ENCODE results near the gene MATR3. TPM values are rescaled to one million over a fixed set of nuclear protein-coding genes. Genes with fewer than 3 reads are reported as not detected.

Gene MATR3
- total and polyA plus RNA-seq, 10 of the 15 experiments (the other 5 are each of a cell fraction or from before 2014, with no cell fraction given) = 134 to 401 (median 221) TPM

GRCh38 chr5:139284295-139284694, 9.2 kb upstream of the MATR3 start:
- H3K27me3 ChIP-seq (replicated peaks in 1 of 2; ENCODE audit: control insufficient read depth in 2 of 2, insufficient read depth in 2 of 2, low read length in 1 of 2) = no peaks in the 10 kb centered on the region
- no peaks in the 10 kb centered on the region for H4K20me1 ChIP-seq (ENCODE audit: control insufficient read depth, insufficient read depth)
- intact Hi-C loops (cut with micrococcal nuclease; ENCODE audit: unreplicated experiment) (no loop called here), in situ Hi-C loops (cut with MboI) (no loop called here)
- no peaks in the 10 kb centered on the region for H3K9me3 ChIP-seq (replicated peaks; ENCODE audit: control insufficient read depth, insufficient read depth, low read length)
- POLR2A ChIA-PET = interaction anchor here (1.5 to 5.4 kb wide), 4 partner anchors 8 to 85 kb away, joined by 3 to 17 read pairs (median 8); partner anchors contain the start of gene MATR3
- peaks cover 23% of the 10 kb centered on the region for H3K79me2 ChIP-seq (ENCODE audit: control insufficient read depth, insufficient read depth, low read length)
- SMC1A ChIA-PET (ENCODE audit: uncharacterized antibody, unreplicated experiment) = interaction anchor here (0.9 to 1.3 kb wide), 3 partner anchors 8 to 107 kb away, joined by 3 to 4 read pairs (median 4); no protein-coding TSS in a partner anchor
- CTCF ChIA-PET = interaction anchor here (0.6 to 1.7 kb wide), 2 partner anchors 8 to 710 kb away, joined by 3 to 5 read pairs; no protein-coding TSS in a partner anchor
- no peak for ATAC-seq
- H2AFZ ChIP-seq (ENCODE audit: control insufficient read depth, low read depth, low read length) = no peak overlapping the region
- H3K9ac ChIP-seq (ENCODE audit: control insufficient read depth, insufficient read depth, low read length) = no peak overlapping the region
- DNase-seq (ENCODE audit: low read depth, low spot score) = no peak
- FAIRE-seq = no peak
- no peak overlapping the region for H3K27ac ChIP-seq (ENCODE audit: control insufficient read depth, insufficient read depth)
- WGBS (ENCODE audit: insufficient coverage, insufficient replicate concordance, low lambda C conversion rate, missing lambda C conversion rate) = 94% methylated on average over 8 of the region's 8 CpGs
- H3K4me3 ChIP-seq = no peak overlapping the region
- no peak for TF ChIP-seq HSF1 (IDR thresholded peaks at IDR 0.05; ENCODE audit: low read depth, low read length)
- TF ChIP-seq NBN (IDR thresholded peaks at IDR 0.05) = no peak
- TF ChIP-seq MYC (IDR thresholded peaks at IDR 0.05; ENCODE audit: insufficient read depth, insufficient read length, insufficient replicate concordance, low read length, severe bottlenecking) = no peak
- TF ChIP-seq, protein P1, sequence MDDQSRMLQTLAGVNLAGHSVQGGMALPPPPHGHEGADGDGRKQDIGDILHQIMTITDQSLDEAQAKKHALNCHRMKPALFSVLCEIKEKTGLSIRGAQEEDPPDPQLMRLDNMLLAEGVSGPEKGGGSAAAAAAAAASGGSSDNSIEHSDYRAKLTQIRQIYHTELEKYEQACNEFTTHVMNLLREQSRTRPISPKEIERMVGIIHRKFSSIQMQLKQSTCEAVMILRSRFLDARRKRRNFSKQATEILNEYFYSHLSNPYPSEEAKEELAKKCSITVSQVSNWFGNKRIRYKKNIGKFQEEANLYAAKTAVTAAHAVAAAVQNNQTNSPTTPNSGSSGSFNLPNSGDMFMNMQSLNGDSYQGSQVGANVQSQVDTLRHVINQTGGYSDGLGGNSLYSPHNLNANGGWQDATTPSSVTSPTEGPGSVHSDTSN (IDR thresholded peaks at IDR 0.05; ENCODE audit: insufficient replicate concordance, low read depth, low read length) = no peak
- TF ChIP-seq SMARCA5 (IDR thresholded peaks at IDR 0.05) = no peak
- H3K4me2 ChIP-seq (ENCODE audit: control insufficient read depth, insufficient read depth) = no peak overlapping the region
- no TSS peak for BruUV-seq (replicated peaks)
- RAD21 ChIA-PET (ENCODE audit: unreplicated experiment) = interaction anchor here (0.9 kb wide), 1 partner anchor 13 kb away, joined by 3 read pairs; no protein-coding TSS in a partner anchor
- H3K36me3 ChIP-seq (ENCODE audit: control insufficient read depth in 2 of 2, insufficient read depth in 2 of 2, low read length in 1 of 2) = peaks cover 10 to 33% of the 10 kb centered on the region in 2 experiments
- H3K4me1 ChIP-seq (ENCODE audit: control insufficient read depth, insufficient read depth, low read length) = peaks cover 8% of the 10 kb centered on the region; the same call in 1 of the 2 replicates
